Measurements from ENCODE around the gene MS4A4E.

Gene MS4A4E

GRCh38 chr11:60161107-60161506 is 81.8 kb downstream of the MS4A4E start:
- no peak for TF ChIP-seq ZNF555 (tag by site-specific recombination; conservative IDR thresholded peaks at IDR 0.05)
- TF ChIP-seq ZFP37 (tag by site-specific recombination; IDR thresholded peaks at IDR 0.05): no peak
- TF ChIP-seq ZNF416 (tag by site-specific recombination; IDR thresholded peaks at IDR 0.05): no peak
- no peak for TF ChIP-seq ATF2 (tag by site-specific recombination; IDR thresholded peaks at IDR 0.05; ENCODE audit: low read depth)
- TF ChIP-seq ZNF629 (tag by site-specific recombination; IDR thresholded peaks at IDR 0.05): no peak
- TF ChIP-seq ZNF398 (tag by site-specific recombination; IDR thresholded peaks at IDR 0.05): no peak
- TF ChIP-seq ZBTB20 (tag by site-specific recombination; IDR thresholded peaks at IDR 0.05): no peak
- ChIA-PET CTCF (interaction anchor here (0.6 kb wide), 1 partner anchor 41 kb away, joined by 4 read pairs; no protein-coding TSS in a partner anchor), POLR2A (no interaction called here)
- H3K4me3 ChIP-seq (ENCODE audit: low read depth, low read length): no peak overlapping the region
- no peaks in the 10 kb centered on the region for H3K4me1 ChIP-seq (ENCODE audit: control insufficient read depth, insufficient read depth, low read length)
- no peaks in the 10 kb centered on the region for H3K36me3 ChIP-seq (ENCODE audit: control insufficient read depth in 2 of 2, insufficient read depth in 1 of 2, low read length in 2 of 2)
- no peak overlapping the region for H3K27ac ChIP-seq (ENCODE audit: extremely low read depth, low read depth, low read length)
- no peaks in the 10 kb centered on the region for H3K9me3 ChIP-seq (ENCODE audit: control insufficient read depth, insufficient read depth, low read depth, low read length)

- ChIA-PET CTCF (no interaction called here), POLR2A (no interaction called here)
- no peak for TF ChIP-seq ZNF544 (tag by site-specific recombination; IDR thresholded peaks at IDR 0.05)
- TF ChIP-seq ZNF350 (tag by site-specific recombination; IDR thresholded peaks at IDR 0.05): no peak
- TF ChIP-seq ZNF404 (tag by site-specific recombination; IDR thresholded peaks at IDR 0.05): no peak
- no peak for TF ChIP-seq YY1 (tag by site-specific recombination; IDR thresholded peaks at IDR 0.05)
- no peak for TF ChIP-seq SALL2 (tag by site-specific recombination; IDR thresholded peaks at IDR 0.05; ENCODE audit: borderline replicate concordance)
- TF ChIP-seq ZNF155 (tag by site-specific recombination; IDR thresholded peaks at IDR 0.05): no peak
- TF ChIP-seq ZNF10 (tag by site-specific recombination; IDR thresholded peaks at IDR 0.05): no peak
- no peak for TF ChIP-seq ZNF747 (tag by site-specific recombination; IDR thresholded peaks at IDR 0.05)
- no peak for TF ChIP-seq ZNF571 (tag by site-specific recombination; IDR thresholded peaks at IDR 0.05)
- TF ChIP-seq ZNF596 (tag by site-specific recombination; IDR thresholded peaks at IDR 0.05): no peak
- no peak for TF ChIP-seq ZNF670 (tag by site-specific recombination; IDR thresholded peaks at IDR 0.05; ENCODE audit: low read depth)
- no peak for TF ChIP-seq PRDM6 (tag by site-specific recombination; IDR thresholded peaks at IDR 0.05)
- TF ChIP-seq ZNF24 (tag by site-specific recombination; IDR thresholded peaks at IDR 0.05): no peak
- no peak for TF ChIP-seq ZNF148 (tag by site-specific recombination; IDR thresholded peaks at IDR 0.05; ENCODE audit: borderline replicate concordance)
- no peak for TF ChIP-seq KLF7 (tag by site-specific recombination; IDR thresholded peaks at IDR 0.05; ENCODE audit: borderline replicate concordance)
- no peak for TF ChIP-seq ZFP69B (tag by site-specific recombination; IDR thresholded peaks at IDR 0.05)
- no peak for TF ChIP-seq ZNF398 (tag by site-specific recombination; IDR thresholded peaks at IDR 0.05)
- TF ChIP-seq ZNF707 (tag by site-specific recombination; IDR thresholded peaks at IDR 0.05): no peak
- no peak for TF ChIP-seq ZNF202 (tag by site-specific recombination; IDR thresholded peaks at IDR 0.05; ENCODE audit: borderline replicate concordance)
- no peak for TF ChIP-seq ZNF37A (tag by site-specific recombination; IDR thresholded peaks at IDR 0.05)
These were observed 83.1 kb downstream of the MS4A4E start for GRCh38 chr11:60159868-60160267.

More at GRCh38 chr11:60159868-60160267, 83.1 kb downstream of the MS4A4E start:
- no peaks in the 10 kb centered on the region for H3K9me3 ChIP-seq (ENCODE audit: control insufficient read depth, insufficient read depth, low read depth, low read length)
- no peaks in the 10 kb centered on the region for H3K36me3 ChIP-seq (ENCODE audit: control insufficient read depth in 2 of 2, insufficient read depth in 1 of 2, low read length in 2 of 2)
- no peaks in the 10 kb centered on the region for H3K4me1 ChIP-seq (ENCODE audit: control insufficient read depth, insufficient read depth, low read length)
- H3K27ac ChIP-seq (ENCODE audit: extremely low read depth, low read depth, low read length): no peak overlapping the region
- H3K4me3 ChIP-seq (ENCODE audit: low read depth, low read length): no peak overlapping the region

All from HEK293 (cell line).